Right lobe of liver (tissue), 6 donors: ENCODE measurements around the gene RWDD3. TPM values are rescaled to one million over a fixed set of nuclear protein-coding genes. Genes with fewer than 3 reads are reported as not detected.

ENCODE experiments used
- ATAC-seq, 4 donors: fragments of 200-7000 bp; cut with Tn5 transposase; one replicate each; pipeline ENCODE4 v1.9.1; 2020; ENCODE audit warnings: mild to moderate bottlenecking in 4 of 4, moderate library complexity in 4 of 4
- DNase-seq, 3 donors: peaks; one replicate each; pipeline ENCODE4 v3.0.0-alpha.2; 2020
- H3K27ac ChIP-seq, 3 donors: fragments of 200-600 bp; one replicate each; pipeline ENCODE4 v1.8.0; 2022
- H3K27me3 ChIP-seq, 2 donors: fragments of 200-600 bp; one replicate each; pipeline ENCODE4 v1.8.0; 2022
- H3K36me3 ChIP-seq, 4 donors: fragments of 200-600 bp; sonication (generic) in 1 of 4; one replicate each; pipeline versions ENCODE4 v1.5.1 to v1.8.0; 2017 to 2022; ENCODE audit warnings: control low read depth in 1 of 4
- H3K4me1 ChIP-seq, 4 donors: fragments of 200-600 bp; sonication (generic) in 1 of 4; one replicate each; pipeline versions ENCODE4 v1.5.1 to v1.8.0; 2017 to 2022; ENCODE audit warnings: control low read depth in 1 of 4
- H3K4me3 ChIP-seq, 3 donors: fragments of 200-600 bp; one replicate each; pipeline ENCODE4 v1.8.0; 2022
- H3K9me3 ChIP-seq, 4 donors: fragments of 200-600 bp; sonication (generic) in 1 of 4; one replicate each; pipeline versions ENCODE4 v1.5.1 to v1.8.0; 2017 to 2022; ENCODE audit warnings: control low read depth in 1 of 4
- CTCF ChIP-seq, 4 donors: fragments of 200-600 bp in 3 of 4; fragments of 450-650 bp in 1 of 4; IDR thresholded peaks; one replicate each; pipeline versions ENCODE4 v1.5.1 to v1.8.0; 2016 to 2022; ENCODE audit warnings: antibody characterized with exemption in 4 of 4, mild to moderate bottlenecking in 2 of 4
- POLR2A ChIP-seq: fragments of 450-650 bp; IDR thresholded peaks from one replicate; pipeline ENCODE4 v1.6.1; 2017; ENCODE audit warnings: antibody characterized with exemption, mild to moderate bottlenecking
- WGBS: methylation state at CpG from one replicate; pipeline ENCODE4 v1.1.6; 2018; ENCODE audit warnings: low coverage, low lambda C conversion rate; ENCODE audit not compliant: insufficient coverage; ENCODE audit errors: missing lambda C conversion rate; 5-methylcytosine and 5-hydroxymethylcytosine counted together
- intact Hi-C, 2 donors: fragments of 100-400 bp; cut with DNase I; formaldehyde crosslinking; loops; one replicate each; pipeline versions ENCODE4 v1.11.2 to v1.14.1; 2022
- total RNA-seq, 6 experiments: library from RNA; depleted of rRNA in 2 of 6; stranded (reverse); fragments of >200 nt in 2 of 6; fragmentation: NEBNext Ultra II Directional in 3 of 6; extraction: Animal tissue kit (Norgen Biotek cat#: 25700) in 3 of 6; gene quantifications; one replicate each; pipeline versions ENCODE4 v1.1.0 to v1.2.4, GENCODE V29; 2016 to 2023
- donor health status: DM: no; HTN: yes; CAD: no.
- donor health status: DM: no; HTN: no; CAD: no.
- donor health status: DM: no; HTN: no; CAD: no.
- donor health status: DM: no; HTN: yes; CAD: no.
- donor health status: DM: no; HTN: yes; CAD: no.

RWDD3 gene
- total RNA-seq, 6 experiments from 2014 or later = 3.3 to 13.2 (median 8.0) TPM

DNA sequence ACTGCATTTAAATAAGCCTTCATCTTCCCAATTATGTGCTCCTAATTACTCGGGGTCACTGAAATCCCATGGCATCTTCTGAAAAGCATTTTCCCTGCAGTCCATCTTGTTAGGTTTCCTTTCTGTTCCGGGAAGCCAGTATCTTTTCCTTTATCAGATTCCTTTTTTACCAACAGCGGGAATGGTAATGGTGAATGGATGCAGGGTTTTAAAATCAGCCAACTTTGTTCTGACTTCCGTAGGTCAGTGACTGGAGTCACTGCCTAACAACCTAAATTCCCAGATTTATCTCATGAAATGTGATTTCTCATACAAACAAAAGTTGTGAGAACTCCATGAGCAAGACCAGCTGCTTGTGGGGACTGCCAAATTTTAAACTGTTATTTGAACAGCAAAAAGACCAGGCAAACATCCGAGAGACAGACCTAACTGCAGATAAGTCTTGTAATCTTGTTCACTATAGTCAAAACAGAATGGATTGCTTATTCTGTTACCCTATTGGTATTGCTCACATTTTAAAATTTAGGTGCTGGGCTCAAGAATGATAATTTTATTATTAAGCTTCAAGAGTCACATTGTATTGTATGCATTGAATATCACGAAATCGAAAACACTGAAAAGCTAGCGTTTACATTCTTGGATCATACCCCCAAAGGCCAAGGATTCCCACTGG, 1.2 kb upstream of the RWDD3 start:
- intact Hi-C loops = no loop called here
- DNase-seq = no peak
- Histone ChIP-seq H3K27me3 (no peaks in the 10 kb centered on the region), H3K9me3 (no peaks in the 10 kb centered on the region), H3K27ac (peak overlapping the region; percentile 85 to 95 (median 92)), H3K4me1 (peaks cover 0 to 15% (median 5%) of the 10 kb centered on the region in 4 donors), H3K4me3 (peak overlapping the region; percentile 69 to 86 (median 84)), H3K36me3 (no peaks in the 10 kb centered on the region)
- ATAC-seq = peak in 2 of 4 donors; percentile 6 to 29
- TF ChIP-seq CTCF (IDR thresholded peaks at IDR 0.05) (no peak), POLR2A (no peak)
- 22% methylated on average over 8 of the region's 8 CpGs for WGBS

- ATAC-seq (peak; percentile 52 to 76 (median 69)), DNase-seq (peak; percentile 51 to 89 (median 87))
- Histone ChIP-seq H3K4me3 (peak overlapping the region; percentile 69 to 86 (median 84)), H3K36me3 (no peaks in the 10 kb centered on the region), H3K9me3 (no peaks in the 10 kb centered on the region), H3K27ac (peak overlapping the region; percentile 85 to 95 (median 92)), H3K4me1 (peaks cover 0 to 15% (median 5%) of the 10 kb centered on the region in 4 donors), H3K27me3 (no peaks in the 10 kb centered on the region)
- TF ChIP-seq CTCF (IDR thresholded peaks at IDR 0.05) (no peak), POLR2A (no peak)
- 5% methylated on average over 10 of the region's 14 CpGs for WGBS
- intact Hi-C loops = no loop called here
Observed at GRCh38 chr1:95233319-95233736, 682 bp upstream of the RWDD3 start.

- Histone ChIP-seq H3K4me3 (no peak overlapping the region), H3K4me1 (peaks cover 0 to 15% (median 4%) of the 10 kb centered on the region in 4 donors), H3K27ac (no peak overlapping the region), H3K27me3 (no peaks in the 10 kb centered on the region), H3K36me3 (peaks cover 0 to 4% (median 0%) of the 10 kb centered on the region in 4 donors), H3K9me3 (no peaks in the 10 kb centered on the region)
- ATAC-seq (no peak), DNase-seq (no peak)
- intact Hi-C loops = no loop called here
- TF ChIP-seq POLR2A (no peak), CTCF (IDR thresholded peaks at IDR 0.05) (no peak)
- 74% methylated on average over 2 of the region's 2 CpGs for WGBS
Observed at GRCh38 chr1:95236784-95237575, 3.0 kb downstream of the RWDD3 start.

DNA sequence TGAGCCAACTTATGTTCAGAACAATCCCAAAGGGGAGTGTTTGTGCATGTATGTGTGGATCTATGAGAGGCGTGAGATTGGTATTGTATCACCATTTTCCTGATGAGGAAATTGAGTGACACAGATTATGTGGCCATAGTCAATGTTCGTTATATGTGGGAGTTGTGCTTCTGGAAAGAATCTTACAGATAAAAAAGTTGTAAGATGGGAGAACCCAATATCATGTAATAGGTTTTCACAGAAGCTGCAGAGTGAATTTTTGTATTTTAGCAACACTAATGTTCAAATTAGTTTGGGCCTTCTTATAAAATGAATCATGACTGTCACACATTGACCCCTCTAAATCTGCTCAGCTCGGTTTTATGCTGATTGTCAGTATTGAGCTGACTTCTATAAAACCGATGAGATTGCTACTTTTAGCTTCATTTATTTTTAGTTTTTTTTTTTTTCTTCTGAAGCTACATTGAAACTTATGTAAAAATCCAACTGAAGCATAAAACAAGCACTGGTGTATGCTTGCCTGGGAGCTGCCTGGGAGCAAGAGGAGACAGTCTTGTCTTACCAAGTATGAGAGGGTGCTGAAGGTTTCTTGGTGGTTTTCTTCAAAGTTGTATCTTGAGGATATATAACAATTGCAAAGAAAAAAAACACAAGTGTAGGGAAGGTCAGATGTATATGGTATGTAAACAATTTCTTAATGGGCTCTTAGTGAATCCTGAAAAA, 4.1 kb downstream of the RWDD3 start:
- H3K36me3 ChIP-seq = peaks cover 0 to 4% (median 0%) of the 10 kb centered on the region in 4 donors
- no peaks in the 10 kb centered on the region for H3K9me3 ChIP-seq
- H3K4me1 ChIP-seq = peaks cover 0 to 4% (median 0%) of the 10 kb centered on the region in 4 donors
- no peak for TF ChIP-seq POLR2A
- no peak for TF ChIP-seq CTCF (IDR thresholded peaks at IDR 0.05)
- intact Hi-C loops = no loop called here
- DNase-seq (no peak), ATAC-seq (no peak)
- 68% methylated on average over 4 of the region's 4 CpGs for WGBS
- H3K27me3 ChIP-seq = no peaks in the 10 kb centered on the region
- no peak overlapping the region for H3K4me3 ChIP-seq
- H3K27ac ChIP-seq = no peak overlapping the region
